ENCODE data around the gene B3GNT7.
"Not testable (repeated sequence)": the region's sequence is repeated elsewhere in the genome, so short reads cannot be mapped to it uniquely, and the experiment has no call there.

The B3GNT7 gene

DNA sequence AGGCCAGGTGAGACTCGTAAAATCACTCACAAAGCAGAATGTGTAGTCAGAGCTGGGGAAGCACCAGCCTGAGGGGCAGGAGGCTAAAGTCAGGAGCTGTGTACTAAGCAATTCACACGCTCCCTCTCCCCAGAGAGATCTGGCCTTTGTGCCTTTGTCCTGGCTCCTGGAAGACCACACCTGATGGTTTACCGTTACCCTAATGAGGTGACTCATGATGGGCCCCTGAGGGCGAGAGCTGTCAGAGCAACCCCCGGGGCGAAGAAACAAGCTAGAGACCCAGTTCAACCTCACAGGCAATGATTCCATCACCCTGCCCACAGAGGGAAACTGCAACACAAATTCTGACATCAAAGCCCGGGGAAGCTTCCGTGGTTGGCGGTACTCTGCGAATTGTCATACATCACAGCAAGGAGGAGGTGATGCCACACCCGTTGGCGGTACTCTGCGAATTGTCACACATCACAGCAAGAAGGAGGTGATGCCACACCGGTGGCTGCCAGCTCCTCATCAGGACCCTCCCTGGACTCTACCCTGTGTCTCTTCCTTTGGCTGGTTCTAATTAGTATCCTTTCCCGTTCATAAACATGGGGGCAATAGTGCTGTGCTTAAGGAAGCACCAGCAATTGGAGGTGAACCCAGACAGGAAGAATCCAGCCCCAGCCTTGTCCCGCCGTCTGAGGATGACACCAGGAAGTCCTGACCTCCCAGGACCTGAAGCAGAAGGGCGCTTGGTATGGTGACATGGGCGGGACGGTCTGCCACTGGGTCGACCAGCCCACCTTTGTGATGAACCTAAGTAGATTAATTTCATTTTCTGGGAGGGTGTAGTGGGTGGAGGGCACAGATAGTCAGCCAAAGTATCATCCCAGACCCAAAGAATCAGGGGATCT is 30.5 kb downstream of the B3GNT7 start:
- DNase-seq (ENCODE audit: low read depth in 2 of 2) = no peak

DNA sequence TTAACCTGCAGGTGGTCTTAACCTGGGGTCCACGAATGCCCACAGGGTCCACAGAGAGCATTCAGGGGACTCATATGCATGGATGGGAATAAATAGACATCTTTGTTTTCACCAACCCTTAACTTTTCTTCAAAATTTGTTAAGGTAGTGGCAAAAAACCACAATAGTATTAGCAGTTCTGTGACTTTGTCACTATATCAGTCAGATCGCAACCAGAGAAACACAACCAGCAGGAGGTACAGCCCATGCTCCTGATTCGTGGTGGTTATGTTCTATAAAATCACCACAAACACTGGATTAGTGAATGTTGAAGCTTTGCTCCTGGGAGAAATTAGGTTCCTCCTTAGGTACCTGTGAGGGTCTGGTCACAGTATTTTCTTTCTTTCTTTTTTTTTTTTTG is 31.6 kb downstream of the B3GNT7 start:
- no peak for DNase-seq (ENCODE audit: low read depth in 2 of 2)

DNA sequence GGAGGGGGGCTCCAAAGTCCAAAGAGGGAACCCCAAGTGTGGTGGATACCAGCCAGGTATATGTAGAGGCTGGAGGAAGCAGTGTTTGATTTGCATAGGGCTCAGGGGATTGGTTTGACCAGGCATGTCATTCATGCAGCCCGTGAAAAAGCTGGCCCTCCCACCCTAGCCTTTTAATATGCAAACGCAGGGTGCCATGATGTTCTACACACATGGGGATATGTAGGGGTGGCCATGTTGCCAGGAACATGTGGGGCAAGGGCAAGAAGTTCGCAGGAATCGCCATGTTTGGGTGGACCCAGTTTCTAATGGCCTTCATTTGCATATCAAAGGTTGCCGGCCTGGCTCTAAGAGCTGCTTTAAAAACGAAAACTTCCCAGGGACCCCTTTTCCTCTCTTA is 33.6 kb downstream of the B3GNT7 start:
- DNase-seq (ENCODE audit: low read depth in 2 of 2) = no peak

GRCh38 chr2:231429901-231430300 is 34.4 kb downstream of the B3GNT7 start:
- no peak for DNase-seq (ENCODE audit: low read depth in 2 of 2)

DNA sequence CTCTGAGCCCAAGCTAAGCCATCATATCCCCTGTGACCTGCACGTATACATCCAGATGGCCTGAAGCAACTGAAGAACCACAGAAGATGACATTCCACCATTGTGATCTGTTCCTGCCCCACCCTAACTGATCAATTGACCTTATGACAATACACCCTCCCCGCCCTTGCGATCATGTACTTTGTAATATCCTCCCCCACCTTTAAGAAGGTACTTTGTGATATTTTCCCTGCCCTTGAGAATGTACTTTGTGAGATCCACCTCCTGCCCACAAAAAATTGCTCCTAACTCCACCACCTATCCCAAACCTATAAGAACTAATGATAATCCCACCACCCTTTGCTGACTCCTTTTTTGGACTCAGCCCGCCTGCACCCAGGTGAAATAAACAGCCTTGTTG is 34.9 kb downstream of the B3GNT7 start:
- DNase-seq (ENCODE audit: low read depth in 2 of 2) = not testable (repeated sequence)

GRCh38 chr2:231431606-231432005 is 36.1 kb downstream of the B3GNT7 start:
- DNase-seq (ENCODE audit: low read depth in 2 of 2) = no peak

DNA sequence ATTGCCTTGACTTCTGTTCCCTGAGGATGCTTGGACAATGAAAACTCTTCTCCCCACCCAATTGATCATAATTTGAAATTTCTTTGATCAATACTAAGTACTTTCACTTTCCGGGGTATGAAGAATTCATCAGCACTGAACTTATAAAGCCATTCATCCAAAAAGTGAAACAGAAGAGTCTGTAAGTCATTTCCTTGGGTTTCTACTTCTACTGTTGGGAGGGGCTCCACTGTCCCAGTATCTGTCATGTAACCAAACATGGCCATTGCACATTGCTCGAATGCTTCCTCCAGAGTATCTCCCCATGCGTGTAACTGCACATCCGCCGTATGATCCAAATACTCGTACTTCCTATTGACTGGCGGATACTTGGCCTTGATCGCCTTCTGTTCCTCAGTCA is 38.5 kb downstream of the B3GNT7 start:
- DNase-seq (ENCODE audit: low read depth in 2 of 2) = no peak

- no peak for DNase-seq (ENCODE audit: low read depth in 2 of 2)
Measured at GRCh38 chr2:231436957-231437356, 41.4 kb downstream of the B3GNT7 start.

DNA sequence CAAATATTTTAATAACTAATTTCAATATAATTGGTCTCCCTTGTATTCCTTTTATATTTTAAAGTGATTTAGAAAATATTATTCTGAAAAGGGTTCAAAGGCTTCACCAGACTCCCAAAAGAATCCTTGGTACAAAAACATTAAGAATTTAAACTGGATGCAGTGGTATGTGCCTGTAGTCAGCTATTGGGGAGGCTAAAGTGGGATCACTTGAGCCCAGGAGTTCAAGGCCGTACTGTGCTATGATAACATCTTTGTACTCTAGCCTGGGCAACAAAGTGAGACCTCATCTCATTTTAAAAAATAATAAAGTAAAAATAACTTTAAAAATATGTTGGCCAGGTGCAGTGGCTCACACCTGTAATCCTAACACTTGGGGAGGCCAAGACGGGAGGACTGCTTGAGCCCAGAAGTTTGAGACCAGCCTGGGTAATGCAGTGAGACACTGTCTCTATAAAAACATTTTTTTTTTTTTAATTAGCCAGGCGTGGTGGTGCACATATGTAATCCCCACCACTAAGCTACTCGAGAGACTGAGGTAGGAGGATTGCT is 54.1 kb downstream of the B3GNT7 start:
- DNase-seq (ENCODE audit: low read depth in 2 of 2) = no peak

DNA sequence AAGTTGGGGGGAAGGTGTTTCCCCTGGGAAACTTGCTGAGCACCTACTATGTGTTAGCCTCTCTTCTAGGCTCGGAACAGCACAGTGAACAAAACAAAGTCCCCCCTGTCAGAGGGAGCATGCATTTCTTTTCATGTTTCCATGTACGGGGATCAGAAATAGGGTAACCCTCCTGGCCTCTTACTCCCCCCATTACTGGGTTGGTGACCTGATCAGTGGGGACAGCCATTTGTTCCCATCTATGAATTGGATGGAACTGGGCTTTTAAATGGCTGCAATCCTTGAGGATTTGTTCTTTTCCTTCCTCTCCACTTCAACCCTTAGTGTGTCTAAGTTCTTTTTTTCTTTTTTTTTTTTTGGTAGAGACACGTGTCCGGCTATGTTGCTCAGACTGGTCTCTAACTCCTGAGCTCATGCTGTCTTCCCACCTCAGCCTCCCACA is 55.1 kb downstream of the B3GNT7 start:
- no peak for DNase-seq (ENCODE audit: low read depth in 2 of 2)

Measured in fibroblast of skin of left quadriceps (primary cell).